RKO (cell line): ENCODE data around the gene PLD3.
A peak's percentile ranks its signal among the peaks of the same experiment; 100 is the strongest.
"Not testable (repeated sequence)": the region's sequence is repeated elsewhere in the genome, so short reads cannot be mapped to it uniquely, and the experiment has no call there.

Experiments
- DNase-seq: peaks from one replicate; pipeline ENCODE4 v3.0.0-alpha.2; 2016; ENCODE audit warnings: low spot score

Gene PLD3

DNA sequence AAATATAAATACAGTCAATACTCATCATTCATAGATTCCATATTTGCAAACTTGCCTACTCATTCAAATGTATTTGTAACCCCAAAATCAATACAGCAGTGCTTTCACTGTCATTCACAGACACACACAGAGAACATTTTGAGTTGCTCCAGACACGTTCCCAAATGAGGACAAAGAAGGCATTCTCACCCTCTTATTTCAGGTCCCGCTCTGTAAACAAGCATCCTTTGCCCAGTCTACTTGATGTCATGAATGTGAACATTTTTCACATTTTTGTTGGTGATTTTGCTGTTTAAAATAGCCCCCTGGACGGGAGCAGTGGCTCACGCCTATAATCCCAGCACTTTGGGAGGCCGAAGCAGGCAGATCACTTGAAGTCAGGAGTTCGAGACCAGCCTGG, 15.8 kb upstream of the PLD3 start:
- DNase-seq, result no peak

DNA sequence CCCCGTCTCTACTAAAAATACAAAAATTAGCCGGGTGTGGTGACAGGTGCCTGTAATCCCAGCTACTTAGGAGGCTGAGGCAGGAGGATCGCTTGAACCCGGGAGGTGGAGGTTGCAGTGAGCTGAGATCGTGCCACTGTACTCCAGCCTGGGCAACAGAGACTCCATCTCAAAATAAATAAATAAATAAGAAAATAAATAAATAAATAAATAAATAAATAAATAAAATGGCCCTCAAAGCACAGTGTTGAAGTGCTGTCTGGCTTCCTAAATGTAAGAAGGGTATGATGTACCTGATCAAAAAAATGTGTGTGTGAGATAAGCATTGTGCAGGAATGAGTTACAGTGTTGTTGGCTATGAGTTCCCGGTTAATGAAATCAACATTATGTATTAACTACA, 15.4 kb upstream of the PLD3 start:
- DNase-seq, result not testable (repeated sequence)

DNA sequence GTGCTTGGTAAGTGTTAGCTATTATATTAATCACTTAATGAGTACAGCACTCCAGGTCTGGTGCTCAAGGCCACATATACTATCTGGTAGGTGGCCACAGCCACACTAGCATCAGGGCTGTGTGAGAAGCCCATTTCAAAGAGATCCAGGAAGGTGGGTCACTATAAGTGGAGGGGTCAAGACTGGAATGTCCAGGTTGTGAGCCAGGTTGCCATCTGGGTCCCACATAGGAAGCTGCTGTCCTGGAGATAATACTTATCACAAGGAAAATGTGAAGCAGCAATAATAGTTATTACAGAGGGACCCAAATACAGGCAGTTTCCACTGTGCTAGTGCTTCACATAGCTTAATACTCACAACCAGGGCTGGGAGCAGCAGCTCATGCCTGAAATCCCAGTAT, 13.4 kb upstream of the PLD3 start:
- DNase-seq, result no peak

DNA sequence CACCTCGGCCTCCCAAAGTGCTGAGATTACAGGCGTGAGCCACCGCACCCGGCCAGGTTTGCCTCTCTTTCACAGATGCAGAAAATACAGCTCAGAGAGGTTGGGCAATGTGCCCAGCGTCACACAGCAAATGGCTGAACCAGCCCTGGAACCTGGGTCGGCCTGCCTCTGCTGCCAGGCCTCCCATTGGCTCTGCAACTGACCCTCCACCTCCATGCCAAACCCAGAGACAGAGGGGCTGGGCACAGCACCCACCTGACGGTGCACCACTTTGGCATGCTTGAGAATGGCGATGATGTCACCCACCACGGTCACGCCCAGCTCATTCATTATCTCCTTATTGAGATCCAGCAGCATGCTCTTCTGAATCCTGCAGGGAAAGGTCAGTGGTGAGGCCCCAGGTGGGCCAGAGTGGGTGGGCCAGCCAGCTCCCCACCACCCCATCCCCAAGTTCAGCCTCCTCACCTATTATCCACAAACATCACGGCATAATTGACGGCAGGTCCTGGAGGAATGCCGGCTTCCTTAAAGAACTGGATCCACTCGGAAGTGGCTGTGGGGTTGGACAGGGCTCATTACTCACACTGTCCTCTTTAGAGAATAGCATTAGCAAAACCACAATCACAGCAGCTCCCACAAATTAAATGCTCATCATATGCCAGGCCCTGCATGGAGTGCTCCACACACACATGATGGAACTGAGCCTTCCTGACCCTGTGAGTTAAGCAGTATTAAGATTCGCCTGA, 12.5 kb upstream of the PLD3 start:
- DNase-seq, result no peak

DNA sequence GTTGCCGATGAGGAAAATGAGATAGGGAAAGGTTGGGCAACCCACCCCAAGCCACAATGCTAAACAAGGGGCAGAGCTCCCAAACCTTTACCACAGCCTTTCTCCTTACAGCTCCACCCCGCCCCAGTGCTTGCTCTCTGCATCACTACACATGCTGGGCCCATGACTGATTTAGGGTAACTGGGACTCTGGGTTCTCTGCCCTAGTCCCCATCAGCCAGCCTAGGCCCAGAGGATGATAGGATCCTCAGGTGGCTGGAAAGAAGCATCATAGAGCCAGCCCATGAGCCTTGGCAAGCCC, 11.9 kb upstream of the PLD3 start:
- DNase-seq, result no peak

DNA sequence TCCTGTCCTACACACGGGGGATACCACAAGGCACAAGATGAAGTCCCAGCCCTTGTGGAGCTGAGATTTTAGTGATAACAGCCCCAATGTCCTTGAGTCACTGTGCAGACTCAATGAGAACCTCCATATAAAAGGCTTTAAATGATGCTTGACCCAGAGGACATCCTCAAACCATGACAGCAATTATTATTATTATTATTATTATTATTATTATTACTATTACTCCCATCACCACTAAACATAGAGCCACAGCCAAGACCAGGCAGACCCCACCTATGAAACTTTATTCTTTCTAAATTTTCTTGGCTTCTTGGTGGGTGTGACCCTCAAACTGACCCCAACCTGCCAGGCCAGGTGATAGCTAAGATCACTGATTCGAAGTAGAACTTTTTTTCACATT, 11.4 kb upstream of the PLD3 start:
- no peak for DNase-seq

DNA sequence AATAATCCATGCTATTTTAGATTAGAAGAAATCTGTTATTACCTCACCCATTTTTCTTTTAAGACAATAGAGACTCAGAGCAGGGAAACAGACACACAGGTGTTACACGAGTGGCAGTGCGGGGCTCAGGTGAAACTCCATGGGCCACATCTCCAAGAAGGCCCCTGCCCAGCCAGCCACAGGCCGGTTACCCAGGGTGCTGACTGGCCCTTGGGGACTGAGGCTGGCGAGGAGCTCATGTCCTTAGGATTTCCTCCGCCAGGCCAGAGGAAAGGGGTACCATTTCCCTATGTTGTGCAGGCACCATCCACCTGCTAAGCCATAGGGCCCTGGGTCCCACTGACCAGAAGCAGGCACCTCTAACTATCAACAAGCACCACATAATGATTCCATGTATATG, 10.9 kb upstream of the PLD3 start:
- no peak for DNase-seq

DNA sequence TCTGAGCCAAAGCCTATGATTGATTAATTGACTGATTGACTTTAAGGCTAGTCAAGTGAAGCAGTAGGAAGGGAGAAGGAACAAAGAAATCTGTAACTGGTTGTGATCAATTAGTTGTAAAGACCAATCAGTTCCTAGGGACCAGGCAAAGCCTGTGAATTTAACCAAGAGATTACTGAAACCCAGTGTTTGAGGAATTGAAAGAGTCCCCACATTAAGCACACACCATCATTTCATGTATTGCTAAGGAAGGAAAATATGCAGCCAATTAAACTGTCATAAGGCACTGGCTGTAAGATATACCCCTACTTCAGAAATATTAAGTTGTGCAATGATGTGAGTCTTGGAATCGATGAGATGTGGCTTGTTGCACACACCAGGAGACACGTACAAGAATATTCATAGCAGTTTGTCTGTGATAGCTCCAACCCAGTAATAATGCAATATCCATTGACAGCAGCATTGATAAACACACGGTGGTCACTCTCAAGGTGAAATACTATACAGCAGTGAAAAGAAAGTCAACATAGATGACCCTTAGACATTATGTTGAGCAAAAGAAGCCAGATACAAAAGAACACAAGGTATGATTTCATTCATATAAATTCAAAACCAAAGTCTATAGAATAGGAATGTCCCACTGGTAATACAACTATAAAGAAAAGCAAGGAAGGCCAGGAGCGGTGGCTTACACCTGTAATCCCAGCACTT, 9.3 kb upstream of the PLD3 start:
- DNase-seq, result no peak

DNA sequence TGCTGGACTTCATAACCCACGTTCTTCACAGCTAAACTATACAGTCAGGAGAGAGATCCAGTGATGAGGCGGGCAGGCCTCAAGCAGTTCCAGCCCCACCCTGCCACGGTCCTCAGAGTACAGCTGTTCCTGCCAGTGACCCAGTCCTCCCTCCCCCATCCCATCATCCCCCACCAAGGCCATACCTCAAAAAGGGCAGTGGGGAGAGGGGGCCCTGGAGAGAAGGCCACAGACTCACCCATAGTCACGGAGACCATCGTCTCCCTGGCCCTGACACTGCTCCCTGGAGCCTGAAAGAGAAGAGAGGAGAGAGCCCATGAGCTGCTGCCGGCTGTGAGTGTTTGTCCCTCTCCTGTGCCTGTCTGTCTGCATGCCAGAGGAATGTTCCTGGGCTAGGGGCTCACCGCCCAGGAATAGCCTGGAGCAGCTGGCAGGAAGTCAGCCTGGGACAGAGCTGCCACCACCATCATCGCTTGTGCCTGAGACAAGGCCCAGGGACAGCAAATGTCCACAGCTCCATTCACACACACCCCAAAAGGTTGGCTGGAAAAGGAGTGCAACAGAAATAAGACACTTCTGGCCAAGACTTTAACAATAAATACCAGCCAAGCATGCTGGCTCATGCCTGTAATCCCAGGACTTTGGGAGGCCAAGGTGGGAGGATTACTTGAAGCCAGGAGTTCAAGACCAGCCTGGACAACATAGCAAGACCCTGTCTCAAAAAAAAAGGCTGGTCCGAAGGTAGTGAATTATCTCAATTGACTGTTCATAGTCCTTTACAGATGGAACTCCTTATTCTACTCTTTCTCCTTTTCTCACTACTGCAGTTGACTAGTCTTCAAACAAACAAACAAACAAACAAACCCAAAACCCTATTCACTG, 6.7 kb upstream of the PLD3 start:
- DNase-seq, result no peak

DNA sequence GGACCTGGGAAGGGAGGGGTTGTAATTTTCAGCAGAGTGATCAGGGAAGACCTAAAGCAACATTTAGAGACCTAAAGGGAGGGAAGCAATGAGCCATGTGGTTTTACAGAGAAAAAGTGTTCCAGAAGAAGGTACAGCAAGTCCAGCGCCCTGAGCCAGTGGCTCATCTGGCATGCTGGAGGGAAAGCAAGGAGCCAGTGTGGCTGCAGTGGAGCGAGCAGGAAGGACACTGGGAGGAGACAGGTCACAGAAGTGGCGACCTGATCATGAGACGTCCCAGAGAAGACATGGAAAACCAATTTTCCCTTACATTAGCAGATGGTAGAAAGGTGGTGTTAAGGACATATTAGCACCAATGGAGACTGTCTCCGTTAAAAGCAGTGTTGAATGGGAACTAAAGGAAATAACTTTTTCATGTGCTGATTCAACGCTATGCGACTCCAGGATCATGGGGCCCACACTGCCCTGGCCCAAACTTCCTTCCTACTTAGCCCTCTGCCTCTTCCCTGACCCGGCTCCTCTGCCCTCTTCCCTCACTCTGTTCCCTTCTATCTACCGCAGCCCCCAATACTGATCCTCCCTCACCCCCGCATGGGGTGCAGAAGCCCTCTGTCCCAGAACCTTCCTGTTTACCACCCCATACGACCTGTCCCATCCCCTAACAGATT, 5.7 kb upstream of the PLD3 start:
- no peak for DNase-seq

DNA sequence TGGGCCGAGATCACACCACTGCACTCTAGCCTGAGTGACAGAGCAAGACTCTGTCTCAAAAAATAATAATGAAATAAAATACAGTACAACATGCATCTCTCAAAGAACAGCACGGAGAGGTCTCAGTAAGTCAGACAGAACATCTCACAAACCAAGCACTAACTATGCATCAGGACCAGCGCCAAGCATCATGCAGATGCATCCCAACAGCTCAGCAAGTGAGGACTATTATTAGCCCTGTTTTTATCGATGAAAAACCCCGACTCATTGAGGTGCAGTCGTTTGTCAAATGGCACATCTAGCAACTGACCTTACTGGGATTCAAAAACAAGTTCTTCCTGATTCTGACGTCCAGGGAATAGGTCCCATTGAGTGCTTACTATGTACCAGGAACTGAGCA, 4.1 kb upstream of the PLD3 start:
- DNase-seq, result no peak

DNA sequence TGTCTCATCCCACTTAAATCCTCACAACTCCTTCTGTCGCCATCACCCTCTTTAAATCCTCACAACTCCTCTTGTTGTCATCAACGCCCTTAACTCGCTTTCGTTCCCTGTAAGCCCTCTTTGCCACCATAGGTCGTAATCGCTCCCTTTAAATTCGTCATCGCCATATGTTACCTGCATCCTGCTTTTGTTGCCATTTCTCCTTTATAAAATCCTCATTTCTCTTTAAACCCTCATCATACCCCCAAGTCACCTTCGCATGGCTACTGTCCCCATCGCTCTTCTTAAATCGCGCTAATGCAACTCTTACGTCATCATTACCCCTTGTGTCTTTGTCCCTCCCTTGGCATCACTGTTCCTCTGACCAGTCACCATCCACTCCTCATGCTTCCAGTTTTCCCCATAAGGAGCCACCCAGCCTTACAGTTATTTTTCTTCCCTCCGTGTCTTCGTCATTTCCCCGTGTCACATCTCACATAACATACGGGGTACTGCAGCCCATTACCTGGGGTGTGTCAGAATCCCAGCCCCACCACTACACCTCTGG, 539 bp downstream of the PLD3 start:
- peak; percentile 82 for DNase-seq

DNA sequence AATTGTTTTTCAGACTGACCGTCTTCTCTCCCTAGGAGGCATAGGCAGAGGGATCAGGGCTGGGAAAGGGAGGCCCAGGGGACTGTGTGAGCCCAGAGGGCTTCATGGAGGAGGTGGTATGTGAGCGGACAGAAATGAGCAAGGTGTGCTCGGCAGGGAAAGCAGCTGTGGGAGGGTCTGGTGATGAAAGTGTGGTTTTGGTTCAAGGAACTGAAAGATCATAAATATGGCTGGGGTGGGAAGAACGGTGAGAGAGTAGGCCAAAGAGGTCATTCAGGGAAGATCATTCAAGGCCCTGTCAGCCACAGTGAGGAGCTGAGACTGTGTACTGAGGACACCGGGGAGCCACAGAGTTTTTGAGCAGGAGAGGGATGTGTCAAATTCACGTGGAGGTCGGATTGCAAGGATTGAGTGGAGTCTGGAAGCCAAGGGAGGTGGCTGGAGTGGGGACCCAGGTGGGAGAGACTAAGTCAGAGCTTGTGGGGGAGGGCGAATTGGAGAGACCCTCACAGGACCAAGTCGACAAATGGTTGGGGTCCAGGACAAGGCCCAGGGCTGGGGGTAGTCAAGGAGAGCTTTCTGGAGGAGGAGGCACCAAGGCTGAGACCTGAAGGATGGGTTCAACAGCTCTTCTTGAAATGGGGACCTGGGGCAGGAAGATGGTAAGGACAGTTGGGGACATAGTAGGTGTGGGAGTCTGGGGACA, 7.6 kb downstream of the PLD3 start:
- no peak for DNase-seq

DNA sequence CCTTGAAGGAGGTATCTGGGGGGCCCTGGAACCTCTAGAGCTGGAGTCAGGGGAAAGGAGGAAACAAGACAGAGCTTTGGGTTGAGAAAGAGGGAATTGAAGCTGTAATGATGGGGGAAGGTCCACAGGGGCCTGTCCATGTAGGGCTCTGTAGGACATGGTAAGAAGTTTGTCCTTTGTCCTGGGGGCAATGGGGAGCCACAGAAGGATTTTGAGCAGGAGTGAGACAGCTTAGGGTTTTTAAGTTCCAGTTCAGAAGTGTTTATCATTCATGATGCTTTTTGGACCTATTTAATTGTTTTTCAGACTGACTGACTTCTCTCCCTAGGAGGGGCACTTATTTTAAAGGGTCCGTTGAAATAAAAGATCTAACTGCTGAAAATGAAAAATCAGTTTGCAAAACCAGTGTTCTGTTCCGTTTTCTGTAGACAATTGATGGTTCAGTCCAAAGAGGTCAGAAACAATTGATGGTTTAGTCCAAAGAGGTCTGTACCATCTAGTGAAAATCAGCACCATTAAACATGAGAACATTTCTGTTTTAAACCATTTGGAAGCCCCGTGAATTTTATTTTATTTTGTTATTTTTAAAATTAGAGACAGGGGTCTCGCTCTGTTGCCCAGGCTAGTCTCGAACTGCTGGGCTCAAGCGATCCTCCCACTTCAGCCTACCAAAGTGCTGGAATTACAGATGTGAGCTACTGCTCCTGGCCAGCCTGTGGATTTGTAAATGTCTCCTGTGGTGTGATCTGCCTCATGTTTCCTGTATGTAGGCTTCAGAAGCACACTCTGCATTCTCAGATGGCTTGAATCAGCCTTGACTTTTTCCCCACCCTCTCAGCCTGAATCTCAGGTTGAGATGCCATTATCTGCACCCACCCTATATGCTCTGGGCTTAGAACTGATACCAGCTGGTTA, 8.4 kb downstream of the PLD3 start:
- DNase-seq, result no peak

DNA sequence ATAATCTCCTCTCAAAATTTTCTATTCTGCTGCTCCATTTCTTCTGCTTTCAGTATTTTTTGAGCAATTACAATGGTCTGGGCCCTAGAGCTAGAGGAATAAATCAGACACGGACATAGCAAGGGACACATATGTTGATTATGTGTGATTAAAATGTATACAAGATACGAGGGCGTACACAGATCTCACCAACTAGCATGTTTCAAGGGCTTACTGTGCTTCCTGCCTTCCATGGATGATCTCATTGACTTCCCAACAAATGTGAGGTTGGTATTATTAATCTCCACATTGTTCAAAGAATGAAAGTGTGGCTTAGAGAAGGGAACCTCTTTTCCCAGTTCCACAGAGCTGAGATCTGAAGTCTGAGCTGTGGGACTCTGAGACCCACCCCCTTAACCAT, 9.1 kb downstream of the PLD3 start:
- DNase-seq, result no peak

DNA sequence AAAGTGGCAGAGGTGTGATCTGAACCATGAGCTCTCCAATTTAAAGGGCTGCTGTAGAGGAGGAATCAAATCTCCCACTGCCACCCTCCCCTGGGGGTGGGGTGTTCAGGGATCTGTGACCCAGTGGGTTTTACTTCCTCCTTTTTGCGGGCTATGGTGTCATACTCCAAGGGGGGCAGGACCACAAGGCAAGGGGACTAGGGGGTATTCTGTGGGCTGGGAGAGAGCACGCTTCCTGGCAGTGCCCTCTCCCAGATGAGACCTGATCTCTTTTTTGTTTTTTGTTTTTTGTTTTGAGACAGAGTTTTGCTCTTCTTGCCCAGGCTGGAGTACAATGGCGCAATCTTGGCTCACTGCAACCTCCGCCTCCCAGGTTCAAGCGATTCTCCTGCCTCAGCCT, 10.3 kb downstream of the PLD3 start:
- DNase-seq, result no peak

DNA sequence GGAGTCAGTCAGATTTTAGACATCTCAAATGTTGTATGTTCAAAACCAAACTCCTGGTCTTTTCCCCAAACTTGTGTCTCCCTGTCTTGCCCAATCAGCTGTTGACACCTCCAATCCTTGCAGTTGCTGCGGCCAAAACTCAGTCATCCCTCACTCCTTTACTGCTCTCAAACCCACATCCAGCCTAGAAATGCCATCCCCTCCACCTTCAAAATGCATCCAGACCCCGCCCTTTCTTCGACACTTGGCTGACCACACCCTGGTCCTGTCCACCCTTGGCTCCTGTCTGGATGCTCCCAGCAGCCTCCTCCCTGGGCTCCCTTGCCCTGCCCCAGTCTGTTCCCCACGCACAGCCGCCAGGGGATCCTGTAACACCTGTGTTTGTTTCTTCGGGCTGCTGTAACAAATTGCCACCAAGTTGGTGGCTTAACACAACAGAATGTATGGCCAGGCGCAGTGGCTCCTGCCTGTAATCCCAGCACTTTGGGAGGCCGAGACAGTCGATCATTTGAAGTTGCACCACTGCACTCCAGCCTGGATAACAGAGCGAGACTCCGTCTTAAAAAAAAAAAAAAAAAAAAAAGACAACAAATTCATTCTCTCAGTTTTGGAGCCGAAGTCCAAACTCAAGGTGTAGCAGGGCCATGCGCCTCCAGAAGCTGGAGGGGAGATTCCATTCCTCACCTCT, 11.7 kb downstream of the PLD3 start:
- DNase-seq, result no peak

DNA sequence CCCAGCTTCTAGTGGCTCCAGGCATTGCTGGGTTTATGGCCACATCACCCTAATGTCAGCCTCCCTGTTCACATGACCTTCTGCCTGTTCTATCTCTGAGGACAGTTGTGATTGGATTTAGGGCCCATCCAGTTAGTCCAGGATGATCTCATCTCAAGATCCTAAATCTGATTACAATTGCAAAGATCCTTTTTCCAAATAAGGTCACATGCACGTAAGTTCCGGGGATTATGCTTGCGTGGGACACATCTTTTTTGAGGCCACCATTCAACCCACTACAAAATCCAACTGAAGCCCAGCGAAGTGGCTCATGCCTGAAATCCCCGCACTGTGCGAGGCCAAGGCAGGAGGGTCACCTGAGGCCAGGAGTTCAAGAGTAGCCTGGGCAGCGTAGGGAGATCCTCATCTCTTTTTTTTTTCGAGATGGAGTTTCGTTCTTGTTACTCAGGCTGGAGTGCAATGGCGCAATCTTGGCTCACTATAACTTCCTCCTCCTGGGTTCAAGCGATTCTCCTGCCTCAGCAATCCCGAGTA, 12.3 kb downstream of the PLD3 start:
- DNase-seq, result no peak

DNA sequence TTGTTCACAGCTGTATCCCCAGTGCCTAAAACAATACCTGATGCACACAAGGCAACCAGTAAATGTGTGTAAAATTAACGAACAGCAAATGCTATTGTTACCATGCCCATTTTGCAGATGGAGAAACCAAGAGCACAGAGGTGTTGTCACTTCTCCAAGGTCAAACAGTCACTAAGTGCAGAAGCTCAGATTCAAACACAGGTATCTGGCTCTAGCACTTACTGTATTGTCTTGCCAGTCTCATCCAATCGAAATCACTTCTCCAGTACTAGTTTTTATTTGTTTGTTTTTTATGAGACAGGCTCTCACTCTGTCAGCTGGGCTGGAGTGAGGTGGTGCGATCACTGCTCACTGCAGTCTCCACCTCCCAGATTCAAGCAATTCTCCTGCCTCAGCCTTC, 13.7 kb downstream of the PLD3 start:
- no peak for DNase-seq

DNA sequence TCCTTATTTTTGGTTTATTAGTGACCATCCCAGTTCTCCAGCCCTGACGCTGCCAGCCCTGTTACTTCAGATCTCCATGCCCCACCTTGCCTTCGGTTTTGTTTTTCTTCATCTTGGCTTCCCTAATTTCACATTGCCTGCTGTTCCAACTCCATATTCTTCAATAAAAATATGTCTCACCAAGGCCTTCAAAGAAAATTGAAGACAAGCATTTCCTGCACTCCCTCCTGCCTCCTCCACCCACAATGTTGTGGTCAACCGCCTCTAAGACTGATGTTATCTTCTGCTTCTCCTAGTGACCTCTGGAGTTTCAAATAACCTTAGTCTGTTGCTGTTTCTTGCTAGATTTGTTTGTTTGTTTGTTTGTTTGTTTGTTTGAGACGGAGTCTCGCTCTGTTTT, 14.6 kb downstream of the PLD3 start:
- DNase-seq, result no peak
